Measurements from ENCODE around the gene FGF12.

Gene FGF12

GRCh38 chr3:192273001-192273696 lies 454.2 kb downstream of the FGF12 start:
- H3K4me1 ChIP-seq (ENCODE audit: insufficient read depth, low read length): peaks cover 6% of the 10 kb centered on the region; the same call in 1 of the 2 replicates
- no peaks in the 10 kb centered on the region for H3K36me3 ChIP-seq (ENCODE audit: insufficient read depth, low read length)
- H3K9me3 ChIP-seq (ENCODE audit: control insufficient read depth, insufficient read depth, low read length): peaks cover 1% of the 10 kb centered on the region; the same call in 1 of the 2 replicates
- H3K9ac ChIP-seq (ENCODE audit: low read depth, low read length): no peak overlapping the region

GRCh38 chr3:192262001-192262400 lies 465.3 kb downstream of the FGF12 start:
- Histone ChIP-seq H3K4me1 (ENCODE audit: insufficient read depth, low read length) (0 out of 2 replicates have a peak, but pooled peaks cover 8% of the 10 kb centered on the region), H3K9ac (ENCODE audit: low read depth, low read length) (no peak overlapping the region), H3K36me3 (ENCODE audit: insufficient read depth, low read length) (no peaks in the 10 kb centered on the region), H3K9me3 (ENCODE audit: control insufficient read depth, insufficient read depth, low read length) (no peaks in the 10 kb centered on the region)

GRCh38 chr3:192261135-192261534 lies 466.2 kb downstream of the FGF12 start:
- Histone ChIP-seq H3K9ac (ENCODE audit: low read depth, low read length) (no peak overlapping the region), H3K9me3 (ENCODE audit: control insufficient read depth, insufficient read depth, low read length) (no peaks in the 10 kb centered on the region), H3K4me1 (ENCODE audit: insufficient read depth, low read length) (0 out of 2 replicates have a peak, but pooled peaks cover 8% of the 10 kb centered on the region), H3K36me3 (ENCODE audit: insufficient read depth, low read length) (no peaks in the 10 kb centered on the region)

GRCh38 chr3:192260116-192261010 lies 467.0 kb downstream of the FGF12 start:
- Histone ChIP-seq H3K36me3 (ENCODE audit: insufficient read depth, low read length) (no peaks in the 10 kb centered on the region), H3K9ac (ENCODE audit: low read depth, low read length) (no peak overlapping the region), H3K4me1 (ENCODE audit: insufficient read depth, low read length) (0 out of 2 replicates have a peak, but pooled peaks cover 8% of the 10 kb centered on the region), H3K9me3 (ENCODE audit: control insufficient read depth, insufficient read depth, low read length) (no peaks in the 10 kb centered on the region)

GRCh38 chr3:192259661-192260060 lies 467.7 kb downstream of the FGF12 start:
- no peak overlapping the region for H3K9ac ChIP-seq (ENCODE audit: low read depth, low read length)
- no peaks in the 10 kb centered on the region for H3K36me3 ChIP-seq (ENCODE audit: insufficient read depth, low read length)
- 0 out of 2 replicates have a peak, but pooled peaks cover 8% of the 10 kb centered on the region for H3K4me1 ChIP-seq (ENCODE audit: insufficient read depth, low read length)
- H3K9me3 ChIP-seq (ENCODE audit: control insufficient read depth, insufficient read depth, low read length): no peaks in the 10 kb centered on the region

GRCh38 chr3:192258721-192259120 lies 468.6 kb downstream of the FGF12 start:
- H3K9ac ChIP-seq (ENCODE audit: low read depth, low read length): no peak overlapping the region
- H3K4me1 ChIP-seq (ENCODE audit: insufficient read depth, low read length): 0 out of 2 replicates have a peak, but pooled peaks cover 8% of the 10 kb centered on the region
- H3K9me3 ChIP-seq (ENCODE audit: control insufficient read depth, insufficient read depth, low read length): no peaks in the 10 kb centered on the region
- no peaks in the 10 kb centered on the region for H3K36me3 ChIP-seq (ENCODE audit: insufficient read depth, low read length)

GRCh38 chr3:192255839-192256238 lies 471.5 kb downstream of the FGF12 start:
- no peaks in the 10 kb centered on the region for H3K36me3 ChIP-seq (ENCODE audit: insufficient read depth, low read length)

GRCh38 chr3:192253138-192253887 lies 474.0 kb downstream of the FGF12 start:
- H3K36me3 ChIP-seq (ENCODE audit: insufficient read depth, low read length): no peaks in the 10 kb centered on the region
- no peaks in the 10 kb centered on the region for H3K4me1 ChIP-seq (ENCODE audit: insufficient read depth, low read length)
- no peaks in the 10 kb centered on the region for H3K9me3 ChIP-seq (ENCODE audit: control insufficient read depth, insufficient read depth, low read length)
- no peak overlapping the region for H3K9ac ChIP-seq (ENCODE audit: low read depth, low read length)

More at GRCh38 chr3:192255839-192256238, 471.5 kb downstream of the FGF12 start:
- Histone ChIP-seq H3K4me1 (ENCODE audit: insufficient read depth, low read length) (0 out of 2 replicates have a peak, but pooled peaks cover 2% of the 10 kb centered on the region), H3K9ac (ENCODE audit: low read depth, low read length) (no peak overlapping the region), H3K9me3 (ENCODE audit: control insufficient read depth, insufficient read depth, low read length) (no peaks in the 10 kb centered on the region)

- Histone ChIP-seq H3K9me3 (ENCODE audit: control insufficient read depth, insufficient read depth, low read length) (no peaks in the 10 kb centered on the region), H3K9ac (ENCODE audit: low read depth, low read length) (no peak overlapping the region), H3K4me1 (ENCODE audit: insufficient read depth, low read length) (no peaks in the 10 kb centered on the region), H3K36me3 (ENCODE audit: insufficient read depth, low read length) (no peaks in the 10 kb centered on the region)
Observed at GRCh38 chr3:192249516-192249915, 477.8 kb downstream of the FGF12 start.

- no peak overlapping the region for H3K9ac ChIP-seq (ENCODE audit: low read depth, low read length)
- no peaks in the 10 kb centered on the region for H3K4me1 ChIP-seq (ENCODE audit: insufficient read depth, low read length)
- H3K36me3 ChIP-seq (ENCODE audit: insufficient read depth, low read length): no peaks in the 10 kb centered on the region
- H3K9me3 ChIP-seq (ENCODE audit: control insufficient read depth, insufficient read depth, low read length): no peaks in the 10 kb centered on the region
Observed at GRCh38 chr3:192246847-192247559, 480.3 kb downstream of the FGF12 start.

- Histone ChIP-seq H3K9ac (ENCODE audit: low read depth, low read length) (no peak overlapping the region), H3K4me1 (ENCODE audit: insufficient read depth, low read length) (peaks cover 8% of the 10 kb centered on the region; the same call in 1 of the 2 replicates), H3K36me3 (ENCODE audit: insufficient read depth, low read length) (no peaks in the 10 kb centered on the region), H3K9me3 (ENCODE audit: control insufficient read depth, insufficient read depth, low read length) (no peaks in the 10 kb centered on the region)
Observed at GRCh38 chr3:192244591-192244990, 482.8 kb downstream of the FGF12 start.

- no peaks in the 10 kb centered on the region for H3K36me3 ChIP-seq (ENCODE audit: insufficient read depth, low read length)
- no peaks in the 10 kb centered on the region for H3K9me3 ChIP-seq (ENCODE audit: control insufficient read depth, insufficient read depth, low read length)
- no peak overlapping the region for H3K9ac ChIP-seq (ENCODE audit: low read depth, low read length)
- peaks cover 8% of the 10 kb centered on the region; the same call in 1 of the 2 replicates for H3K4me1 ChIP-seq (ENCODE audit: insufficient read depth, low read length)
Observed at GRCh38 chr3:192239956-192240355, 487.4 kb downstream of the FGF12 start.

- Histone ChIP-seq H3K36me3 (ENCODE audit: insufficient read depth, low read length) (no peaks in the 10 kb centered on the region), H3K9me3 (ENCODE audit: control insufficient read depth, insufficient read depth, low read length) (no peaks in the 10 kb centered on the region), H3K9ac (ENCODE audit: low read depth, low read length) (no peak overlapping the region), H3K4me1 (ENCODE audit: insufficient read depth, low read length) (peaks cover 8% of the 10 kb centered on the region; the same call in 1 of the 2 replicates)
Observed at GRCh38 chr3:192237992-192238608, 489.2 kb downstream of the FGF12 start.
